ENCODE measurements around the gene DYNC1I1.
"Not testable (repeated sequence)": the region's sequence is repeated elsewhere in the genome, so short reads cannot be mapped to it uniquely, and the experiment has no call there.

The DYNC1I1 gene

GRCh38 chr7:95916573-95917297 lies 144.4 kb downstream of the DYNC1I1 start:
- peak; percentile 89 to 97 for DNase-seq

- peak; percentile 42 to 57 for DNase-seq
These were observed 145.3 kb downstream of the DYNC1I1 start for GRCh38 chr7:95917634-95918033.

- DNase-seq, result no peak
These were observed 147.2 kb downstream of the DYNC1I1 start for GRCh38 chr7:95919556-95919955.

GRCh38 chr7:95921543-95921942 lies 149.2 kb downstream of the DYNC1I1 start:
- DNase-seq, result peak; percentile 70 to 77

- DNase-seq, result peak in 1 of 2 experiments; percentile 53
These were observed 149.8 kb downstream of the DYNC1I1 start for GRCh38 chr7:95922191-95922590.

- peak; percentile 59 to 63 for DNase-seq
These were observed 152.9 kb downstream of the DYNC1I1 start for GRCh38 chr7:95925236-95925635.

- peak in 1 of 2 experiments; percentile 36 for DNase-seq
These were observed 153.6 kb downstream of the DYNC1I1 start for GRCh38 chr7:95925971-95926370.

- no peak for DNase-seq
These were observed 155.4 kb downstream of the DYNC1I1 start for GRCh38 chr7:95927756-95928155.

- DNase-seq, result no peak
These were observed 157.4 kb downstream of the DYNC1I1 start for GRCh38 chr7:95929710-95930280.

- DNase-seq, result no peak
These were observed 159.3 kb downstream of the DYNC1I1 start for GRCh38 chr7:95931460-95932232.

- peak; percentile 90 to 91 for DNase-seq
These were observed 161.3 kb downstream of the DYNC1I1 start for GRCh38 chr7:95933618-95934017.

GRCh38 chr7:95944867-95945266 lies 172.5 kb downstream of the DYNC1I1 start:
- not testable (repeated sequence) for DNase-seq

- no peak for DNase-seq
These were observed 178.3 kb downstream of the DYNC1I1 start for GRCh38 chr7:95950698-95951097.

GRCh38 chr7:95951531-95951930 lies 179.2 kb downstream of the DYNC1I1 start:
- no peak for DNase-seq

GRCh38 chr7:95951997-95952795 lies 179.8 kb downstream of the DYNC1I1 start:
- DNase-seq, result no peak

- no peak for DNase-seq
These were observed 180.5 kb downstream of the DYNC1I1 start for GRCh38 chr7:95952851-95953250.

- no peak for DNase-seq
These were observed 183.4 kb downstream of the DYNC1I1 start for GRCh38 chr7:95955748-95956147.

GRCh38 chr7:95957510-95957909 lies 185.2 kb downstream of the DYNC1I1 start:
- DNase-seq, result no peak

- no peak for DNase-seq
These were observed 188.4 kb downstream of the DYNC1I1 start for GRCh38 chr7:95960706-95961244.

GRCh38 chr7:95963446-95963990 lies 191.2 kb downstream of the DYNC1I1 start:
- no peak for DNase-seq

GRCh38 chr7:95971716-95972115 lies 199.4 kb downstream of the DYNC1I1 start:
- no peak for DNase-seq

GRCh38 chr7:95972523-95972922 lies 200.2 kb downstream of the DYNC1I1 start:
- no peak for DNase-seq

Data from NCI-H1930 (cell line).